ENCODE data around the gene PPP3CB.

Gene PPP3CB

GRCh38 chr10:73537288-73537687 is 41.5 kb upstream of the PPP3CB start:
- TF ChIP-seq, protein P1, sequence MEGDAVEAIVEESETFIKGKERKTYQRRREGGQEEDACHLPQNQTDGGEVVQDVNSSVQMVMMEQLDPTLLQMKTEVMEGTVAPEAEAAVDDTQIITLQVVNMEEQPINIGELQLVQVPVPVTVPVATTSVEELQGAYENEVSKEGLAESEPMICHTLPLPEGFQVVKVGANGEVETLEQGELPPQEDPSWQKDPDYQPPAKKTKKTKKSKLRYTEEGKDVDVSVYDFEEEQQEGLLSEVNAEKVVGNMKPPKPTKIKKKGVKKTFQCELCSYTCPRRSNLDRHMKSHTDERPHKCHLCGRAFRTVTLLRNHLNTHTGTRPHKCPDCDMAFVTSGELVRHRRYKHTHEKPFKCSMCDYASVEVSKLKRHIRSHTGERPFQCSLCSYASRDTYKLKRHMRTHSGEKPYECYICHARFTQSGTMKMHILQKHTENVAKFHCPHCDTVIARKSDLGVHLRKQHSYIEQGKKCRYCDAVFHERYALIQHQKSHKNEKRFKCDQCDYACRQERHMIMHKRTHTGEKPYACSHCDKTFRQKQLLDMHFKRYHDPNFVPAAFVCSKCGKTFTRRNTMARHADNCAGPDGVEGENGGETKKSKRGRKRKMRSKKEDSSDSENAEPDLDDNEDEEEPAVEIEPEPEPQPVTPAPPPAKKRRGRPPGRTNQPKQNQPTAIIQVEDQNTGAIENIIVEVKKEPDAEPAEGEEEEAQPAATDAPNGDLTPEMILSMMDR (IDR thresholded peaks at IDR 0.05; ENCODE audit: low read length) = no peak
- TF ChIP-seq EZH2 (IDR thresholded peaks at IDR 0.05; ENCODE audit: borderline replicate concordance, low read length) = no peak
- Histone ChIP-seq H3K79me2 (ENCODE audit: insufficient read depth, low read length) (no peaks in the 10 kb centered on the region), H3K4me3 (ENCODE audit: low read depth, low read length, poor library complexity, severe bottlenecking) (no peak overlapping the region), H2AFZ (ENCODE audit: low read length) (no peak overlapping the region), H3F3A (ENCODE audit: insufficient read depth, low read length) (no peaks in the 10 kb centered on the region), H3K9ac (ENCODE audit: low read length) (no peak overlapping the region), H3K9me2 (ENCODE audit: low read depth, low read length) (no peaks in the 10 kb centered on the region), H3K27me3 (ENCODE audit: insufficient read depth, low read length) (no peaks in the 10 kb centered on the region), H4K20me1 (ENCODE audit: insufficient read depth, low read length) (no peaks in the 10 kb centered on the region), H3K4me1 (ENCODE audit: insufficient read depth, low read length, severe bottlenecking) (no peaks in the 10 kb centered on the region), H3K4me2 (ENCODE audit: low read length) (no peak overlapping the region), H3K36me3 (ENCODE audit: insufficient read depth, low read length) (no peaks in the 10 kb centered on the region), H3K9me3 (ENCODE audit: low read length) (no peaks in the 10 kb centered on the region), H3K27ac (ENCODE audit: low read depth, low read length, poor library complexity, severe bottlenecking) (no peak overlapping the region)

- H3K9ac ChIP-seq (ENCODE audit: low read length) = no peak overlapping the region
- H3K4me3 ChIP-seq (ENCODE audit: low read depth, low read length, poor library complexity, severe bottlenecking) = no peak overlapping the region
- no peaks in the 10 kb centered on the region for H4K20me1 ChIP-seq (ENCODE audit: insufficient read depth, low read length)
- H3K9me3 ChIP-seq (ENCODE audit: low read length) = no peaks in the 10 kb centered on the region
- H3K9me2 ChIP-seq (ENCODE audit: low read depth, low read length) = no peaks in the 10 kb centered on the region
- no peaks in the 10 kb centered on the region for H3F3A ChIP-seq (ENCODE audit: insufficient read depth, low read length)
- TF ChIP-seq, protein P1 (IDR thresholded peaks at IDR 0.05; ENCODE audit: low read length) = no peak
- no peak for TF ChIP-seq EZH2 (IDR thresholded peaks at IDR 0.05; ENCODE audit: borderline replicate concordance, low read length)
- H3K4me2 ChIP-seq (ENCODE audit: low read length) = no peak overlapping the region
- H3K27me3 ChIP-seq (ENCODE audit: insufficient read depth, low read length) = no peaks in the 10 kb centered on the region
- H3K27ac ChIP-seq (ENCODE audit: low read depth, low read length, poor library complexity, severe bottlenecking) = no peak overlapping the region
- no peak overlapping the region for H2AFZ ChIP-seq (ENCODE audit: low read length)
- H3K36me3 ChIP-seq (ENCODE audit: insufficient read depth, low read length) = no peaks in the 10 kb centered on the region
- H3K79me2 ChIP-seq (ENCODE audit: insufficient read depth, low read length) = no peaks in the 10 kb centered on the region
- no peaks in the 10 kb centered on the region for H3K4me1 ChIP-seq (ENCODE audit: insufficient read depth, low read length, severe bottlenecking)
These were observed 39.0 kb upstream of the PPP3CB start for GRCh38 chr10:73534857-73535256.

GRCh38 chr10:73529089-73529832 is 33.4 kb upstream of the PPP3CB start:
- no peak overlapping the region for H3K9ac ChIP-seq (ENCODE audit: low read length)
- H3K27ac ChIP-seq (ENCODE audit: low read depth, low read length, poor library complexity, severe bottlenecking) = no peak overlapping the region

More at GRCh38 chr10:73529089-73529832, 33.4 kb upstream of the PPP3CB start:
- Histone ChIP-seq H3K9me2 (ENCODE audit: low read depth, low read length) (no peaks in the 10 kb centered on the region), H3K4me3 (ENCODE audit: low read depth, low read length, poor library complexity, severe bottlenecking) (no peak overlapping the region), H3K36me3 (ENCODE audit: insufficient read depth, low read length) (no peaks in the 10 kb centered on the region), H3K4me2 (ENCODE audit: low read length) (no peak overlapping the region), H2AFZ (ENCODE audit: low read length) (no peak overlapping the region), H3F3A (ENCODE audit: insufficient read depth, low read length) (no peaks in the 10 kb centered on the region), H4K20me1 (ENCODE audit: insufficient read depth, low read length) (no peaks in the 10 kb centered on the region), H3K4me1 (ENCODE audit: insufficient read depth, low read length, severe bottlenecking) (no peaks in the 10 kb centered on the region), H3K79me2 (ENCODE audit: insufficient read depth, low read length) (no peaks in the 10 kb centered on the region), H3K9me3 (ENCODE audit: low read length) (no peaks in the 10 kb centered on the region), H3K27me3 (ENCODE audit: insufficient read depth, low read length) (no peaks in the 10 kb centered on the region)
- TF ChIP-seq EZH2 (IDR thresholded peaks at IDR 0.05; ENCODE audit: borderline replicate concordance, low read length) = no peak
- TF ChIP-seq, protein P1 (IDR thresholded peaks at IDR 0.05; ENCODE audit: low read length) = peak; percentile 72

Measured in OCI-LY1 (cell line).